Activated naive CD4-positive, alpha-beta T cell (primary cell): Measurements from ENCODE around the gene THBS4.

ENCODE experiments used
- DNase-seq, 4 experiments: peaks; one replicate each; lab custom pipeline; 2025; lab: John Stamatoyannopoulos, UW

The THBS4 gene

GRCh38 chr5:80034962-80035821 lies at the start of gene THBS4:
Gene THBS4 (plus strand): TSS chr5:80035348. CDS start chr5:80035538, 190 bp downstream.
- no peak for DNase-seq

- DNase-seq = no peak
Measured at GRCh38 chr5:79986260-79986659, 48.9 kb upstream of the THBS4 start.

- DNase-seq = no peak
Measured at GRCh38 chr5:79990205-79990597, 44.9 kb upstream of the THBS4 start.

- DNase-seq = peak; percentile 57 to 83 (median 70)
Measured at GRCh38 chr5:79990598-79991507, 44.3 kb upstream of the THBS4 start, which contains the start of gene MTX3. Gene MTX3 (minus strand): TSS chr5:79991262. CDS start chr5:79991238, 24 bp downstream.

GRCh38 chr5:79992891-79993657 lies 42.1 kb upstream of the THBS4 start:
- no peak for DNase-seq

GRCh38 chr5:79999722-80000121 lies 35.4 kb upstream of the THBS4 start:
- no peak for DNase-seq

- no peak for DNase-seq
Measured at GRCh38 chr5:80002677-80003076, 32.5 kb upstream of the THBS4 start.

GRCh38 chr5:80008995-80009765 lies 26.0 kb upstream of the THBS4 start:
- no peak for DNase-seq

GRCh38 chr5:80010754-80011392 lies 24.3 kb upstream of the THBS4 start:
- DNase-seq = no peak

GRCh38 chr5:80025069-80025468 lies 10.1 kb upstream of the THBS4 start:
- DNase-seq = no peak

- no peak for DNase-seq
Measured at GRCh38 chr5:80026841-80027240, 8.3 kb upstream of the THBS4 start.

GRCh38 chr5:80031109-80031508 lies 4.0 kb upstream of the THBS4 start:
- DNase-seq = no peak

- no peak for DNase-seq
Measured at GRCh38 chr5:80033513-80033912, 1.6 kb upstream of the THBS4 start.

- no peak for DNase-seq
Measured at GRCh38 chr5:80034559-80034958, 589 bp upstream of the THBS4 start.

GRCh38 chr5:80035839-80036238 lies 691 bp downstream of the THBS4 start:
- DNase-seq = no peak

GRCh38 chr5:80036615-80037014 lies 1.5 kb downstream of the THBS4 start:
- no peak for DNase-seq

- DNase-seq = no peak
Measured at GRCh38 chr5:80037366-80037765, 2.2 kb downstream of the THBS4 start.

GRCh38 chr5:80039650-80040049 lies 4.5 kb downstream of the THBS4 start:
- DNase-seq = no peak

- DNase-seq = no peak
Measured at GRCh38 chr5:80041527-80041926, 6.4 kb downstream of the THBS4 start.

GRCh38 chr5:80042330-80042729 lies 7.2 kb downstream of the THBS4 start:
- DNase-seq = no peak

GRCh38 chr5:80043187-80043586 lies 8.0 kb downstream of the THBS4 start:
- DNase-seq = no peak
